HL-60/S4 treated with phorbol 12-myristate 13-acetate at 8.2 ng/mL for 4 days and 3 days (cell line): ENCODE results near the gene GNG12.

ENCODE experiments used
- in situ Hi-C: fragments of 300-500 bp; cut with MboI; formaldehyde crosslinking; loops from 2 replicates; pipeline ENCODE4 v1.15.0; 2022; ENCODE audit warnings: low sequenced_read_pairs

GNG12 gene

GRCh38 chr1:67832737-67833601 lies at the start of gene GNG12:
Gene GNG12, minus strand, starts transcription at chr1:67833467. Its CDS starts 125,781 bp downstream, at chr1:67707686.
- in situ Hi-C loops, result no loop called here

- in situ Hi-C loops, result no loop called here
These were observed 49.1 kb upstream of the GNG12 start for GRCh38 chr1:67882196-67882958.

- in situ Hi-C loops, result no loop called here
These were observed 46.9 kb upstream of the GNG12 start for GRCh38 chr1:67880056-67880601.

GRCh38 chr1:67879485-67879884 lies 46.2 kb upstream of the GNG12 start:
- in situ Hi-C loops, result no loop called here

- in situ Hi-C loops, result no loop called here
These were observed 41.3 kb upstream of the GNG12 start for GRCh38 chr1:67874501-67875111.

GRCh38 chr1:67869233-67869632 lies 36.0 kb upstream of the GNG12 start:
- in situ Hi-C loops, result no loop called here

- in situ Hi-C loops, result no loop called here
These were observed 30.4 kb upstream of the GNG12 start for GRCh38 chr1:67863637-67864036.

GRCh38 chr1:67862685-67863084 lies 29.4 kb upstream of the GNG12 start:
- in situ Hi-C loops, result no loop called here

GRCh38 chr1:67861856-67862516 lies 28.7 kb upstream of the GNG12 start:
- in situ Hi-C loops, result no loop called here

GRCh38 chr1:67860776-67861175 lies 27.5 kb upstream of the GNG12 start:
- in situ Hi-C loops, result no loop called here

- in situ Hi-C loops, result no loop called here
These were observed 23.7 kb upstream of the GNG12 start for GRCh38 chr1:67856921-67857320.

GRCh38 chr1:67855961-67856360 lies 22.7 kb upstream of the GNG12 start:
- in situ Hi-C loops, result no loop called here

GRCh38 chr1:67855444-67855843 lies 22.2 kb upstream of the GNG12 start:
- in situ Hi-C loops, result no loop called here

- in situ Hi-C loops, result no loop called here
These were observed 20.4 kb upstream of the GNG12 start for GRCh38 chr1:67853704-67854103.

- in situ Hi-C loops, result no loop called here
These were observed 18.5 kb upstream of the GNG12 start for GRCh38 chr1:67851800-67852199.

GRCh38 chr1:67850611-67851075 lies 17.4 kb upstream of the GNG12 start:
- in situ Hi-C loops, result no loop called here

GRCh38 chr1:67850151-67850551 lies 16.9 kb upstream of the GNG12 start:
- in situ Hi-C loops, result no loop called here

GRCh38 chr1:67847466-67847865 lies 14.2 kb upstream of the GNG12 start:
- in situ Hi-C loops, result no loop called here

GRCh38 chr1:67846538-67846937 lies 13.3 kb upstream of the GNG12 start:
- in situ Hi-C loops, result no loop called here

- in situ Hi-C loops, result no loop called here
These were observed 11.7 kb upstream of the GNG12 start for GRCh38 chr1:67844988-67845387.

GRCh38 chr1:67843746-67844145 lies 10.5 kb upstream of the GNG12 start:
- in situ Hi-C loops, result no loop called here
